GM04503 (cell line): ENCODE data around the gene PTPRN2.
"Not testable (repeated sequence)": the region's sequence is repeated elsewhere in the genome, so short reads cannot be mapped to it uniquely, and the experiment has no call there.

ENCODE experiments used
- DNase-seq: peaks from one replicate; pipeline ENCODE4 v3.0.0-alpha.2; 2012; ENCODE audit warnings: low read depth

Gene PTPRN2

GRCh38 chr7:157513162-157513621, 1074.4 kb downstream of the PTPRN2 start:
- no peak for DNase-seq

GRCh38 chr7:157509226-157509625, 1078.4 kb downstream of the PTPRN2 start:
- no peak for DNase-seq

GRCh38 chr7:157508477-157508881, 1079.1 kb downstream of the PTPRN2 start:
- no peak for DNase-seq

GRCh38 chr7:157507987-157508386, 1079.6 kb downstream of the PTPRN2 start:
- no peak for DNase-seq

- DNase-seq, result no peak
These were observed 1081.4 kb downstream of the PTPRN2 start for GRCh38 chr7:157506268-157506667.

GRCh38 chr7:157505646-157506045, 1082.0 kb downstream of the PTPRN2 start:
- DNase-seq, result no peak

- no peak for DNase-seq
These were observed 1084.4 kb downstream of the PTPRN2 start for GRCh38 chr7:157503229-157503628.

- no peak for DNase-seq
These were observed 1084.9 kb downstream of the PTPRN2 start for GRCh38 chr7:157502701-157503111.

- DNase-seq, result no peak
These were observed 1086.0 kb downstream of the PTPRN2 start for GRCh38 chr7:157501581-157501980.

- DNase-seq, result not testable (repeated sequence)
These were observed 1086.6 kb downstream of the PTPRN2 start for GRCh38 chr7:157500989-157501540.

- no peak for DNase-seq
These were observed 1087.3 kb downstream of the PTPRN2 start for GRCh38 chr7:157500171-157500960.

GRCh38 chr7:157499835-157500153, 1087.8 kb downstream of the PTPRN2 start:
- DNase-seq, result no peak

- no peak for DNase-seq
These were observed 1088.3 kb downstream of the PTPRN2 start for GRCh38 chr7:157499121-157499834.

- no peak for DNase-seq
These were observed 1089.0 kb downstream of the PTPRN2 start for GRCh38 chr7:157498657-157499056.

- no peak for DNase-seq
These were observed 1089.6 kb downstream of the PTPRN2 start for GRCh38 chr7:157497744-157498651.

GRCh38 chr7:157497367-157497743, 1090.3 kb downstream of the PTPRN2 start:
- no peak for DNase-seq

- DNase-seq, result no peak
These were observed 1091.0 kb downstream of the PTPRN2 start for GRCh38 chr7:157496416-157497275.

- no peak for DNase-seq
These were observed 1092.0 kb downstream of the PTPRN2 start for GRCh38 chr7:157495594-157495993.

- no peak for DNase-seq
These were observed 1092.5 kb downstream of the PTPRN2 start for GRCh38 chr7:157495177-157495553.

- no peak for DNase-seq
These were observed 1093.0 kb downstream of the PTPRN2 start for GRCh38 chr7:157494506-157495176.

GRCh38 chr7:157493776-157494175, 1093.8 kb downstream of the PTPRN2 start:
- no peak for DNase-seq
